Central memory CD8-positive, alpha-beta T cell (primary cell): ENCODE measurements around the gene FKRP.

Experiments
- ATAC-seq: fragments of 150-1000 bp; cut with Tn5 transposase; replicated peaks from 2 replicates; pipeline ENCODE4 v1.10.0; 2022; ENCODE audit warnings: mild to moderate bottlenecking, moderate FRiP score, moderate number of reproducible peaks; ENCODE audit not compliant: poor library complexity, severe bottlenecking; ENCODE audit errors: extremely low read depth
- DNase-seq, 2 donors: peaks; one replicate each; pipeline ENCODE4 v3.0.0; 2021; ENCODE audit warnings: low spot score in 2 of 2
- H3K27ac Mint-ChIP-seq: one replicate; pipeline ENCODE4 v1.8.0; 2022; ENCODE audit warnings: low read depth, mild to moderate bottlenecking, moderate library complexity, mixed read lengths
- H3K27me3 Mint-ChIP-seq: one replicate; pipeline ENCODE4 v1.8.0; 2022; ENCODE audit warnings: mixed read lengths
- H3K36me3 Mint-ChIP-seq: one replicate; pipeline ENCODE4 v1.8.0; 2022; ENCODE audit warnings: mild to moderate bottlenecking, moderate library complexity, mixed read lengths; ENCODE audit not compliant: insufficient read depth
- H3K4me1 Mint-ChIP-seq: one replicate; pipeline ENCODE4 v1.8.0; 2022; ENCODE audit warnings: mixed read lengths
- H3K4me3 Mint-ChIP-seq: one replicate; pipeline ENCODE4 v1.8.0; 2022; ENCODE audit warnings: mild to moderate bottlenecking, moderate library complexity, mixed read lengths
- H3K9me3 Mint-ChIP-seq: one replicate; pipeline ENCODE4 v1.8.0; 2022; ENCODE audit warnings: mixed read lengths

Gene FKRP

GRCh38 chr19:46730187-46730586, 15.7 kb upstream of the FKRP start:
- peaks cover 30% of the 10 kb centered on the region for H3K4me1 Mint-ChIP-seq
- no peaks in the 10 kb centered on the region for H3K27me3 Mint-ChIP-seq
- no peak for ATAC-seq
- peaks cover 43% of the 10 kb centered on the region for H3K36me3 Mint-ChIP-seq
- no peak overlapping the region for H3K4me3 Mint-ChIP-seq
- H3K27ac Mint-ChIP-seq = no peak overlapping the region
- no peak for DNase-seq
- no peaks in the 10 kb centered on the region for H3K9me3 Mint-ChIP-seq

DNA sequence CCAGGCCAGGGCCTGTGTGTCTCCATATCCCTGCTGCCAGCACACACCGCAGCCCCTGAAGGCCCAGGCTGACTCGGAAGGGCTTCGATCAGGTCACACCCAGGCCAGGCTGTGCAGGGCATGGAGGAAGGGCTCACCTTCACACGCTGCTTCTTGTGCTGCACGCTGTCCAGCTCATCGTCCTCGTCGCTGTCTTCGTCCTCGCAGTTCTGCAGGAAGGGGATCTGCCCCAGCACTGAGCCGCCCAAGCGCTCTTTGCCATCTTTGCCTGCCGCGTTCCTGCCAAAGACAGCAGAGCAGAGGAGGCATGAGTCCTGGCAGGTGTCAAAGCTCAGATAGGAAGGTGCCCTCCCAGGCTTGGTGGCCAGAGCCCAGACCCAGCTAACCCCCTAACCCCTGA, 15.3 kb upstream of the FKRP start:
- no peak for DNase-seq
- Mint-ChIP-seq H3K4me1 (peaks cover 30% of the 10 kb centered on the region), H3K36me3 (peaks cover 46% of the 10 kb centered on the region), H3K9me3 (no peaks in the 10 kb centered on the region), H3K4me3 (no peak overlapping the region), H3K27ac (peak overlapping the region; percentile 38), H3K27me3 (no peaks in the 10 kb centered on the region)
- no peak for ATAC-seq

GRCh38 chr19:46731007-46731501, 14.8 kb upstream of the FKRP start:
- H3K4me1 Mint-ChIP-seq = peaks cover 27% of the 10 kb centered on the region
- ATAC-seq = no peak
- H3K27ac Mint-ChIP-seq = peak overlapping the region; percentile 38
- H3K9me3 Mint-ChIP-seq = no peaks in the 10 kb centered on the region
- H3K27me3 Mint-ChIP-seq = no peaks in the 10 kb centered on the region
- DNase-seq = no peak
- H3K36me3 Mint-ChIP-seq = peaks cover 47% of the 10 kb centered on the region
- H3K4me3 Mint-ChIP-seq = no peak overlapping the region

GRCh38 chr19:46731584-46731983, 14.3 kb upstream of the FKRP start:
- ATAC-seq (no peak), DNase-seq (no peak)
- H3K4me1 Mint-ChIP-seq = peaks cover 24% of the 10 kb centered on the region
- no peaks in the 10 kb centered on the region for H3K27me3 Mint-ChIP-seq
- no peaks in the 10 kb centered on the region for H3K9me3 Mint-ChIP-seq
- peaks cover 47% of the 10 kb centered on the region for H3K36me3 Mint-ChIP-seq
- peak overlapping the region; percentile 38 for H3K27ac Mint-ChIP-seq
- no peak overlapping the region for H3K4me3 Mint-ChIP-seq

GRCh38 chr19:46732172-46732938, 13.5 kb upstream of the FKRP start:
- Mint-ChIP-seq H3K27ac (peak overlapping the region; percentile 62), H3K4me1 (peaks cover 24% of the 10 kb centered on the region), H3K4me3 (no peak overlapping the region), H3K36me3 (peaks cover 50% of the 10 kb centered on the region), H3K27me3 (no peaks in the 10 kb centered on the region), H3K9me3 (no peaks in the 10 kb centered on the region)
- no peak for DNase-seq
- ATAC-seq = no peak

- H3K9me3 Mint-ChIP-seq = no peaks in the 10 kb centered on the region
- no peak overlapping the region for H3K4me3 Mint-ChIP-seq
- no peak for ATAC-seq
- peaks cover 50% of the 10 kb centered on the region for H3K36me3 Mint-ChIP-seq
- no peak for DNase-seq
- H3K27me3 Mint-ChIP-seq = no peaks in the 10 kb centered on the region
- peaks cover 24% of the 10 kb centered on the region for H3K4me1 Mint-ChIP-seq
- peak overlapping the region; percentile 62 for H3K27ac Mint-ChIP-seq
Observed at GRCh38 chr19:46732966-46733689, 12.7 kb upstream of the FKRP start.

- Mint-ChIP-seq H3K4me1 (peaks cover 19% of the 10 kb centered on the region), H3K4me3 (no peak overlapping the region), H3K9me3 (no peaks in the 10 kb centered on the region), H3K27me3 (no peaks in the 10 kb centered on the region), H3K27ac (no peak overlapping the region), H3K36me3 (peaks cover 47% of the 10 kb centered on the region)
- DNase-seq (no peak), ATAC-seq (no peak)
Observed at GRCh38 chr19:46733690-46734292, 12.1 kb upstream of the FKRP start.

GRCh38 chr19:46736531-46737297, 9.1 kb upstream of the FKRP start:
- Mint-ChIP-seq H3K4me3 (no peak overlapping the region), H3K36me3 (peaks cover 41% of the 10 kb centered on the region), H3K27ac (peak overlapping the region; percentile 19), H3K9me3 (no peaks in the 10 kb centered on the region), H3K27me3 (no peaks in the 10 kb centered on the region), H3K4me1 (peaks cover 26% of the 10 kb centered on the region)
- DNase-seq = no peak
- no peak for ATAC-seq

DNA sequence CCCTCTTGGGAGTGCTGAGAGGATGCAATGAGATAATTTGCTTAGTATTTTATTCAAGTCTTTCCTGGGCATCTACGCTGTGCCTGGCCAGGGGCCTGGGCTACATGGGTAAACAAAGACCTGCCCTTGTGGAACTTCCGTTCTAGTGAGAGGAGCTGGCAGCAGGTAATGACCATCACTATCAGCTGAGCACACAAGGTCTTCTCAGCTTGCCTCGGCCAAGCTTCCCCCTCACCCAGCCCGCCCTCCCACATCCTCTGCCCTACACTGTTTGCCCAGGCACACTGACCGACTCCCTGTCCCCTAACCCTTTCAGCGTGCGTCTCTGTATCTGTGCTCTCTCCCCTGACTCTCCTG, 8.6 kb upstream of the FKRP start:
- Mint-ChIP-seq H3K36me3 (peaks cover 44% of the 10 kb centered on the region), H3K9me3 (no peaks in the 10 kb centered on the region), H3K27me3 (no peaks in the 10 kb centered on the region), H3K4me3 (no peak overlapping the region), H3K27ac (peak overlapping the region; percentile 19), H3K4me1 (peaks cover 27% of the 10 kb centered on the region)
- ATAC-seq (no peak), DNase-seq (no peak)

GRCh38 chr19:46737761-46738171, 8.1 kb upstream of the FKRP start:
- Mint-ChIP-seq H3K27me3 (no peaks in the 10 kb centered on the region), H3K27ac (no peak overlapping the region), H3K9me3 (no peaks in the 10 kb centered on the region), H3K4me3 (no peak overlapping the region), H3K36me3 (peaks cover 41% of the 10 kb centered on the region), H3K4me1 (peaks cover 32% of the 10 kb centered on the region)
- ATAC-seq (no peak), DNase-seq (no peak)

DNA sequence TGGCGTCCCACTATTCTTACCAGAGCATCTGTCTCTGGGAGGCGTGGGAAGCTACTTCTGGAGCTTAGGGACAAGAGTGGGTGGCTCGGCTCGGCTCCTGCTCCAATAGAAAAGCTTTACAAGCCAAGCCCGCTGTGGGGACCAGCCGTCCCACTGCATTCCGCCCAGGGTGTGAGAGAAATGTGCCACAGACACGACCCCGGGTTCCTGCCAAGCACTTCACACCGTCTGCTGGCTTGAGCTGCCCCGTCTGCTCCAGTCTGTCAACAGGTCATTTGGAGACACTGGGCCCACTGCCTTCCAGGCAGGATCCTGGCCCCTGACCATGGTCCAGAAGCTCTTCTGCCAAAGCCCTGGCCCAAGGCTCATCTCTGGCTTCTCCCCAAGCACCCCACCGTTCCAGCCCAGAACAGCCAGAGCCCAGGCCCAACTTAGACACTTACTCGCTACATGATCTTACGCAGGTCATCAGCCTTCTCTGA, 6.5 kb upstream of the FKRP start:
- ATAC-seq (no peak), DNase-seq (no peak)
- H3K27ac Mint-ChIP-seq = no peak overlapping the region
- H3K4me3 Mint-ChIP-seq = no peak overlapping the region
- H3K9me3 Mint-ChIP-seq = no peaks in the 10 kb centered on the region
- H3K4me1 Mint-ChIP-seq = peaks cover 38% of the 10 kb centered on the region
- peaks cover 34% of the 10 kb centered on the region for H3K36me3 Mint-ChIP-seq
- no peaks in the 10 kb centered on the region for H3K27me3 Mint-ChIP-seq

DNA sequence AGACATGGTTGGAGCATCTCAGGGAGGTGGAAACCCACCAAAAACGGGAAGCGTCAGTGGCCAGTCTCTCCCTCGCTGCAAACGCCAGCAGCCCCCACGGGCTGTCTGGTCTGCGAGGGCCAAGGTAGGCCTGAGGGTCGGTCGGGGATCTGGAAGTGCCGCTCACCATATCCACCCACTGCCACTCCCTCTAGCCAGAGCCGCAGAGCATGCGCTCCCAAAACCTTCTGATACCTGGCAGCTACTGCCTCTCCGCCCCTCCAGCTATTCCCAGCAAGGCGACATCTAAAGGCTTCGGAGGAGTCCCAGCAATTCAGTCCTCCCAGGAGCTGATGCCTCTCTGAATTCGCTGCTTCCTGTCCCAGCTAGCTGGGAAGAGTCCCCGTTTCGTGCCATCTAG, 4.4 kb upstream of the FKRP start:
- DNase-seq = no peak
- Mint-ChIP-seq H3K9me3 (no peaks in the 10 kb centered on the region), H3K27me3 (no peaks in the 10 kb centered on the region), H3K4me3 (no peak overlapping the region), H3K27ac (no peak overlapping the region), H3K4me1 (peaks cover 51% of the 10 kb centered on the region), H3K36me3 (peaks cover 26% of the 10 kb centered on the region)
- ATAC-seq = no peak
